ENCODE data around the gene NEURL1B.
"Not testable (repeated sequence)": the region's sequence is repeated elsewhere in the genome, so short reads cannot be mapped to it uniquely, and the experiment has no call there.

The NEURL1B gene

GRCh38 chr5:172636279-172637050 lies 4.6 kb upstream of the NEURL1B start:
- DNase-seq = no peak

- no peak for DNase-seq
Observed at GRCh38 chr5:172637110-172637580, 3.9 kb upstream of the NEURL1B start.

GRCh38 chr5:172637740-172638139 lies 3.3 kb upstream of the NEURL1B start:
- DNase-seq = no peak

GRCh38 chr5:172638209-172638768 lies 2.8 kb upstream of the NEURL1B start:
- no peak for DNase-seq

- no peak for DNase-seq
Observed at GRCh38 chr5:172640139-172640538, 924 bp upstream of the NEURL1B start.

GRCh38 chr5:172641359-172642050 lies 442 bp downstream of the NEURL1B start:
- no peak for DNase-seq

GRCh38 chr5:172642051-172642409 lies 967 bp downstream of the NEURL1B start:
- DNase-seq = no peak

- DNase-seq = no peak
Observed at GRCh38 chr5:172642486-172642885, 1.4 kb downstream of the NEURL1B start.

- no peak for DNase-seq
Observed at GRCh38 chr5:172642926-172643871, 2.1 kb downstream of the NEURL1B start.

GRCh38 chr5:172644266-172644665 lies 3.2 kb downstream of the NEURL1B start:
- DNase-seq = no peak

- no peak for DNase-seq
Observed at GRCh38 chr5:172644711-172645110, 3.6 kb downstream of the NEURL1B start.

GRCh38 chr5:172645271-172646055 lies 4.4 kb downstream of the NEURL1B start:
- DNase-seq = no peak

GRCh38 chr5:172646716-172647285 lies 5.7 kb downstream of the NEURL1B start:
- DNase-seq = no peak

GRCh38 chr5:172647352-172648012 lies 6.4 kb downstream of the NEURL1B start:
- DNase-seq = no peak

GRCh38 chr5:172648013-172648381 lies 6.9 kb downstream of the NEURL1B start:
- no peak for DNase-seq

- DNase-seq = no peak
Observed at GRCh38 chr5:172648755-172649154, 7.7 kb downstream of the NEURL1B start.

GRCh38 chr5:172656496-172656895 lies 15.4 kb downstream of the NEURL1B start:
- not testable (repeated sequence) for DNase-seq

GRCh38 chr5:172657524-172658233 lies 16.6 kb downstream of the NEURL1B start:
- DNase-seq = not testable (repeated sequence)

- DNase-seq = no peak
Observed at GRCh38 chr5:172658391-172658790, 17.3 kb downstream of the NEURL1B start.

- no peak for DNase-seq
Observed at GRCh38 chr5:172658961-172659501, 18.0 kb downstream of the NEURL1B start.

Measured in stimulated activated CD4-positive, alpha-beta T cell treated with anti-CD3 and anti-CD28 coated beads, Interleukin-2, amount 100 ng/mL, for 24 hours (primary cell).